Breast epithelium (tissue), 4 donors: Measurements from ENCODE around the gene MYCN. TPM values are rescaled to one million over a fixed set of nuclear protein-coding genes. Genes with fewer than 3 reads are reported as not detected.
"Not testable (repeated sequence)": the region's sequence is repeated elsewhere in the genome, so short reads cannot be mapped to it uniquely, and the experiment has no call there.

Source experiments
- DNase-seq, 2 donors: peaks; one replicate each; pipeline ENCODE4 v3.0.0-alpha.2; 2019; ENCODE audit warnings: low spot score in 2 of 2
- H3K27ac ChIP-seq, 2 donors: fragments of 200-600 bp; sonication (generic) in 1 of 2; one replicate each; pipeline ENCODE4 v1.5.1; 2016 to 2019; ENCODE audit warnings: mild to moderate bottlenecking in 1 of 2
- H3K27me3 ChIP-seq, 2 donors: fragments of 200-600 bp; sonication (generic) in 1 of 2; one replicate each; pipeline versions ENCODE4 v1.5.1 to v1.6.0; 2017 to 2019; ENCODE audit warnings: control low read depth in 1 of 2, mild to moderate bottlenecking in 1 of 2
- H3K36me3 ChIP-seq: fragments of 200-600 bp; one replicate; pipeline ENCODE4 v1.5.1; 2019
- H3K4me1 ChIP-seq, 2 donors: fragments of 200-600 bp; sonication (generic); one replicate each; pipeline ENCODE4 v1.5.1; 2016 to 2019; ENCODE audit warnings: control low read depth in 1 of 2
- H3K4me3 ChIP-seq, 3 donors: fragments of 200-600 bp; sonication (generic); 1 replicate in 2 of 3; 2 replicates in 1 of 3; pipeline ENCODE4 v1.5.1; 2016 to 2019; ENCODE audit warnings: mild to moderate bottlenecking in 3 of 3, moderate library complexity in 2 of 3
- H3K9me3 ChIP-seq, 2 donors: fragments of 200-600 bp; sonication (generic) in 1 of 2; one replicate each; pipeline ENCODE4 v1.5.1; 2016 to 2019; ENCODE audit warnings: control low read depth in 1 of 2
- POLR2A ChIP-seq: fragments of 450-650 bp; IDR thresholded peaks from one replicate; pipeline ENCODE4 v1.6.1; 2016; ENCODE audit warnings: antibody characterized with exemption, mild to moderate bottlenecking, moderate library complexity
- POLR2AphosphoS5 ChIP-seq, 3 donors: sonication (generic); formaldehyde crosslinking; IDR thresholded peaks; one replicate each; pipeline ENCODE4 v1.6.1; 2017; ENCODE audit warnings: antibody characterized with exemption in 3 of 3
- intact Hi-C: fragments of 100-400 bp; cut with DNase I; formaldehyde crosslinking; loops from one replicate; pipeline ENCODE4 v1.15.1; 2023; ENCODE audit warnings: low total_unique reads
- total RNA-seq, 3 donors: library from RNA; depleted of rRNA; stranded (reverse); fragments of >200 nt; gene quantifications; one replicate each; pipeline ENCODE4 v1.1.0, GENCODE V29; 2016
- TF ChIP-seq, protein P1 (sequence below), 3 donors: fragments of 450-650 bp; IDR thresholded peaks; one replicate each; pipeline ENCODE4 v1.5.1; 2016 to 2017; ENCODE audit warnings: antibody characterized with exemption in 3 of 3, mild to moderate bottlenecking in 3 of 3, moderate library complexity in 3 of 3

Gene MYCN
- total RNA-seq, 3 donors from 2014 or later, result 0.32 to 0.98 (median 0.59) TPM

DNA sequence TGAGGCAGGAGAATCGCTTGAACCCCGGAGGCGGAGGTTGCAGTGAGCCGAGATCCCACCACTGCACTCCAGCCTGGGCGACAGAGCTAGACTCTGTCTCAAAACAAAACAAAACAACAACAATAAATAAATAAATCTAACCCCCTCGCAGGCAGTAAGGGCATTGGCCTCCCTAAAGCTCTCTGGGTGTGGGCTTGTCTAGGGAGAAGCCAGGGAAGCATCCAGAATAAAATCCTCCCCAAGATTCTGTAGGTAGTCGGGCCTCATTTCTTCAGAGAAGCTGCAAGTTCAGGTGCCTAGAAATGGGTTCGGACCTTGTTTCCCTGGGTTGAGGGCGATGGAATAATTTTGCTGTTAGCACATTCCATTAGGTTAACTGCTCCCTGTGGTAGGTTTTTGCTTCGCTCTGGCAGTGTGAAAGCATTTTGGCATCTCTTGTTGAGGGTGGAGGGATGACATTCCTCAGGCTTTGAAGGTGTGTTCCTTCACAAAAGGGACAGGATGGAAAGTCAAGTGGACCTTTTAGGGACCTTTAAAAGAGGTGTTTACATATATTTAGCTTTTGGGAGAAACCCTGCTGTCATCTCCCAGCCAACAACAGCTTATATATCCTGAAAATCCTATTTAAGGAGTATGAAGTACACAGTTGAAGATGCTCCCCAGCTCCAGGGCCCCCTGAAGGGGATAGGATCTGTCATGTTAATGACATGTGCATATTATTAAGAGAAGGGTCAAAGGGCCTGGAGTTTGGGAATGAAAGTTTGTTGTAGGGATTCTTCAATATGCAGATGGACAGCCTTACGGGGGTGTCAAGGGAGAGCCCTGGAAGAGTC, 17.7 kb downstream of the MYCN start:
- no peak overlapping the region for H3K4me3 ChIP-seq
- TF ChIP-seq POLR2AphosphoS5 (IDR thresholded peaks at IDR 0.05) (no peak), POLR2A (no peak)
- TF ChIP-seq, protein P1, sequence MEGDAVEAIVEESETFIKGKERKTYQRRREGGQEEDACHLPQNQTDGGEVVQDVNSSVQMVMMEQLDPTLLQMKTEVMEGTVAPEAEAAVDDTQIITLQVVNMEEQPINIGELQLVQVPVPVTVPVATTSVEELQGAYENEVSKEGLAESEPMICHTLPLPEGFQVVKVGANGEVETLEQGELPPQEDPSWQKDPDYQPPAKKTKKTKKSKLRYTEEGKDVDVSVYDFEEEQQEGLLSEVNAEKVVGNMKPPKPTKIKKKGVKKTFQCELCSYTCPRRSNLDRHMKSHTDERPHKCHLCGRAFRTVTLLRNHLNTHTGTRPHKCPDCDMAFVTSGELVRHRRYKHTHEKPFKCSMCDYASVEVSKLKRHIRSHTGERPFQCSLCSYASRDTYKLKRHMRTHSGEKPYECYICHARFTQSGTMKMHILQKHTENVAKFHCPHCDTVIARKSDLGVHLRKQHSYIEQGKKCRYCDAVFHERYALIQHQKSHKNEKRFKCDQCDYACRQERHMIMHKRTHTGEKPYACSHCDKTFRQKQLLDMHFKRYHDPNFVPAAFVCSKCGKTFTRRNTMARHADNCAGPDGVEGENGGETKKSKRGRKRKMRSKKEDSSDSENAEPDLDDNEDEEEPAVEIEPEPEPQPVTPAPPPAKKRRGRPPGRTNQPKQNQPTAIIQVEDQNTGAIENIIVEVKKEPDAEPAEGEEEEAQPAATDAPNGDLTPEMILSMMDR (IDR thresholded peaks at IDR 0.05), result no peak
- no peaks in the 10 kb centered on the region for H3K36me3 ChIP-seq
- intact Hi-C loops, result no loop called here
- H3K9me3 ChIP-seq, result no peaks in the 10 kb centered on the region
- H3K27ac ChIP-seq, result no peak overlapping the region
- H3K4me1 ChIP-seq, result no peaks in the 10 kb centered on the region
- H3K27me3 ChIP-seq, result no peaks in the 10 kb centered on the region
- DNase-seq, result no peak

DNA sequence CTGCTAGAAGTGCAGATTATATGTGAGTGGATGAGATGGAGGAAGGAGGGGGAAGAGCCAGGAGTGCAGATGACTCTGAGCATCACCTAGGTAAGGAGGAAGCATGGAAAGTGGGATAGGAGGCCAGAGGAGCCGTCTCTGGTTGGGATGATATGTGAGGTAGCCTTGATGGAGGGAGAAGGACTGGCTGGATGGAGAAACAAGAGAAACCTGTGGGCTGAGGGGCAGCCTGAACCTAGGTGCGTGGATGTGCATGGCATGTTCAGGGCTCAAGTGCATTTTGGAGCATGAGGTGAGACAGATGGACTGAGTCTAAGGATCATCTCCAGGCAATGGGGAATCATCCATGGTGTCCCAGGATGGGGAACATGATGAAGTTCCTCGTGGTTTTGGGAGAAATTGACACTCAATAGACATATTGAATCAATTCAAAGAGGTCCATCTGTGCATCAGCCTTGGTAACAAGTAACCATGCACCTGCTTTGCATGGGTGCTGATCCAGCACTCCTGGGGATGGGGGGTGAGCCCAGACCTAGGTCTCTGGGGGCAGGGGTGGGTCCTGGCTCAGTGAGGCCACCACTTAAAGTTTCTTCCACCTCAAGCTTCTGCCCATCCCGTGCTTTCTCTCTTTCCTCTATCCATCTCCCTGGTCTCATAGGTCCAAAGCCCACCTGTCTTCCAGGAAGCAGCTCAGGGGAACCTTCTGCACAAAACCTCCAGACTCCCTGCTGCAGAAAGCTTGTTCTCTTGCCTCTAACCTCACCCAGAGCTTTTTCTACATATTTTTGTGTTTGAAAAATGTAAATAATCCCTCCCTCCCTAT, 19.2 kb downstream of the MYCN start:
- intact Hi-C loops, result no loop called here
- no peak for DNase-seq
- H3K4me1 ChIP-seq, result no peaks in the 10 kb centered on the region
- H3K27me3 ChIP-seq, result no peaks in the 10 kb centered on the region
- H3K36me3 ChIP-seq, result no peaks in the 10 kb centered on the region
- TF ChIP-seq POLR2AphosphoS5 (IDR thresholded peaks at IDR 0.05), result no peak
- H3K4me3 ChIP-seq, result no peak overlapping the region
- no peak overlapping the region for H3K27ac ChIP-seq
- no peaks in the 10 kb centered on the region for H3K9me3 ChIP-seq

- H3K4me1 ChIP-seq, intact Hi-C loops, H3K9me3 ChIP-seq, H3K27ac ChIP-seq, H3K27me3 ChIP-seq, H3K36me3 ChIP-seq, DNase-seq, H3K4me3 ChIP-seq: not testable (repeated sequence)
These were observed 19.8 kb downstream of the MYCN start for GRCh38 chr2:15960154-15960520.

GRCh38 chr2:15963109-15963976, 23.0 kb downstream of the MYCN start:
- H3K27me3 ChIP-seq, H3K27ac ChIP-seq, H3K4me3 ChIP-seq, H3K36me3 ChIP-seq, intact Hi-C loops, DNase-seq, H3K9me3 ChIP-seq, H3K4me1 ChIP-seq: not testable (repeated sequence)

DNA sequence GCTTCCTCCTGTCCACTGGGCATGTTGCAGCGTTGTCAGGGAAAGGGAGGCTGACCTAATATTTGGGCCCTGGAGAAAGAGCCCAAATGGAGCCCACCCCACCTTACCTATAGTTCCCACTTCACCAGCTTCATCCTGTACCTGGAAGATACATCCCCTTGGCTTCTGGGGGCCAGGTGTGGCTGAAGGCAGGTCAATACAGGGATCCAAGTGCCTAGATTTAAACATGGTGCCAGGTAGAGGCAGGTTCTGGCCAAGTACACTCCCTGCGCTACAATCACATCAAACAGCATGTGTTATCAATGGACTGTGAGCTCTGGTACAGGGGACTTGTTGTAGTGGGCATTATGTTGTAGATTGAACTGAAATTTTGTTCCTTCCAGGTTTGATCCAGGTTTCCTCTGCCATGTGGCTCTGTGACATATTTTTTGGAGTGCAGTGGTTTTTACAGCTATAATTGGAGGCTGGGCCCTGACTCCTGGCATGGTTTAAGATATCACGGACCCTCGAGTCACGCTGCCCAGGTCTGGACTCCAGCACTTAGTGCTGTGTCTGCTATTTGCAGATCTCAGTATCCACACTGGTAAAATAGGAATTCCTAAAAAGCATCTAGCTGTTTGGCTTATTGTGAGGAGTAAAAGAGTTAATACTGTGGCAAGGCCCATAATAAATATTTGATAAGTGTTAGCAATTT, 23.8 kb downstream of the MYCN start:
- no peak overlapping the region for H3K27ac ChIP-seq
- no peaks in the 10 kb centered on the region for H3K27me3 ChIP-seq
- H3K4me3 ChIP-seq, result no peak overlapping the region
- H3K9me3 ChIP-seq, result no peaks in the 10 kb centered on the region
- intact Hi-C loops, result no loop called here
- H3K36me3 ChIP-seq, result no peaks in the 10 kb centered on the region
- no peaks in the 10 kb centered on the region for H3K4me1 ChIP-seq
- no peak for DNase-seq
- TF ChIP-seq POLR2AphosphoS5 (IDR thresholded peaks at IDR 0.05), result no peak
- TF ChIP-seq, protein P1 (IDR thresholded peaks at IDR 0.05), result no peak
- TF ChIP-seq POLR2A, result no peak

DNA sequence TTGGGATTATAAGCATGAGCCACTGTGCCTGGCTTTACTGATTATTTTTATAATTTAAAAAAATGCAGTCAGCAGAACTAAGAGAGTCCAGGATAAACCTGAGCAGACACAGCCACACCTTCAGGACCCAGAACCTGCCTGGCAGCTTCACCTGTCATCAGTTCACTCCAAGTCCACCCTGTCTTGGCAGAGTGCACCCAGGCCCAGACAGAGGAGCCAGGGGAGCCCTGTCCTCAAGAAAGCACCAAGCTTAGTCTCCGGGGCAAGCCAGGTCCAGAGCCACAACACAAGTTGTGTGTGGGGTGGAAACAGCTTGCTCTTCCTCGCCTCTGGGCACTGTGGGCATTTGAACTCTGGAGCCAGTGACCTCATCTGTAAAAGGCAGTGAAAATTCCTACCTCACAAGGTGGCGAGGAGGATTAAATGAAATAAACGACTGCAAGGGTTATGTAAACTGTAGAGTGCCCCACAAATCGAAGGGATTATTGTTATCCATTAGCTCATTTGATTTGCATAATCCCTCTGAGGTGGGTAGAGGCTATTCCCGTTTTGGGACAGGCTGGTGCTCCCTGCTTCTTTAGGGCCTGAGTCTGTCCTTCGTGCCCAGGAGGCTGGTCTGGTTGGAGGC, 24.7 kb downstream of the MYCN start:
- Histone ChIP-seq H3K9me3 (no peaks in the 10 kb centered on the region), H3K27ac (no peak overlapping the region), H3K4me3 (no peak overlapping the region), H3K4me1 (no peaks in the 10 kb centered on the region), H3K36me3 (no peaks in the 10 kb centered on the region), H3K27me3 (no peaks in the 10 kb centered on the region)
- TF ChIP-seq, protein P1 (IDR thresholded peaks at IDR 0.05), result no peak
- TF ChIP-seq POLR2A (no peak), POLR2AphosphoS5 (IDR thresholded peaks at IDR 0.05) (no peak)
- DNase-seq, result no peak
- intact Hi-C loops, result no loop called here
